ENCODE results near the gene FIGLA.

GRCh38 chr2:70834881-70835280, 44.4 kb upstream of the FIGLA start:
- TF ChIP-seq CTCF (IDR thresholded peaks at IDR 0.05; ENCODE audit: insufficient read depth, low read depth, low read length): no peak
- no peak for TF ChIP-seq EZH2 (IDR thresholded peaks at IDR 0.05; ENCODE audit: insufficient read depth, low read length)

All from astrocyte (in vitro differentiated cells and primary cell).